IMR-90 (cell line): Measurements from ENCODE around the gene IDH3A. TPM values are rescaled to one million over a fixed set of nuclear protein-coding genes. Genes with fewer than 3 reads are reported as not detected.

Experiments used
- ATAC-seq: fragments of 200-7000 bp; cut with Tn5 transposase; 2 replicates; pipeline ENCODE4 v1.9.1; 2020; ENCODE audit warnings: low read depth, mild to moderate bottlenecking, moderate library complexity
- BruUV-seq: library from RNA; stranded (reverse); fragments of 400-500 nt; replicated peaks from 2 replicates; lab custom pipeline; 2021; lab: Mats Ljungman, UMichigan
- CTCF ChIA-PET: fragments of 300-600 bp; formaldehyde crosslinking; extraction: SDS; loops from one replicate; lab custom pipeline; 2021; ENCODE audit warnings: antibody characterized with exemption; lab: Yijun Ruan, JAX
- POLR2A ChIA-PET: fragments of 300-600 bp; sonication (Branson Sonifier 250); formaldehyde crosslinking; loops from one replicate; lab custom pipeline; 2022; ENCODE audit warnings: antibody characterized with exemption; ENCODE audit not compliant: unreplicated experiment; lab: Charles Lee
- DNase-seq: peaks from one replicate; pipeline ENCODE4 v3.0.0; 2013
- H2AFZ ChIP-seq: replicated peaks from 2 replicates; pipeline ENCODE3; 2013; ENCODE audit warnings: low read length, mild to moderate bottlenecking; ENCODE audit not compliant: poor library complexity
- H2AK5ac ChIP-seq: 2 replicates; pipeline ENCODE4 v1.6.1; 2013; ENCODE audit warnings: low read depth, low read length, inconsistent platforms
- H2AK9ac ChIP-seq: replicated peaks from 2 replicates; pipeline ENCODE3; 2013; ENCODE audit warnings: mild to moderate bottlenecking, low read depth, low read length, moderate library complexity; ENCODE audit not compliant: poor library complexity
- H2BK120ac ChIP-seq: 2 replicates; pipeline ENCODE4 v1.6.1; 2013; ENCODE audit warnings: low read depth, low read length, inconsistent platforms
- H2BK15ac ChIP-seq: 3 replicates; pipeline ENCODE4 v1.6.1; 2013; ENCODE audit warnings: low read depth, low read length, inconsistent platforms
- H2BK20ac ChIP-seq: 2 replicates; pipeline ENCODE4 v1.6.1; 2013; ENCODE audit warnings: low read depth, mild to moderate bottlenecking, inconsistent platforms, low read length, moderate library complexity
- H2BK5ac ChIP-seq: 2 replicates; pipeline ENCODE4 v1.6.1; 2013; ENCODE audit warnings: mild to moderate bottlenecking, low read depth, low read length, inconsistent platforms; ENCODE audit not compliant: poor library complexity, severe bottlenecking
- H3K14ac ChIP-seq: replicated peaks from 2 replicates; pipeline ENCODE4 v1.6.1; 2013; ENCODE audit warnings: low read depth, low read length, inconsistent platforms
- H3K18ac ChIP-seq: 2 replicates; pipeline ENCODE4 v1.6.1; 2013; ENCODE audit warnings: low read depth, low read length, control low read depth
- H3K23ac ChIP-seq: 2 replicates; pipeline ENCODE4 v1.6.1; 2013; ENCODE audit warnings: low read depth, low read length, inconsistent platforms
- H3K27ac ChIP-seq: 2 replicates; pipeline ENCODE4 v1.5.1; 2013; ENCODE audit warnings: mild to moderate bottlenecking, control low read depth, low read length; ENCODE audit not compliant: insufficient read depth
- H3K27me3 ChIP-seq: 2 replicates; pipeline ENCODE4 v1.6.1; 2013; ENCODE audit warnings: low read length; ENCODE audit not compliant: control insufficient read depth, insufficient read depth
- H3K36me3 ChIP-seq: 2 replicates; pipeline ENCODE4 v1.6.1; 2013; ENCODE audit warnings: low read length, mixed read lengths; ENCODE audit not compliant: control insufficient read depth, insufficient read depth
- H3K4ac ChIP-seq: 2 replicates; pipeline ENCODE4 v1.6.1; 2013; ENCODE audit warnings: low read depth, low read length, inconsistent platforms
- H3K4me1 ChIP-seq: 2 replicates; pipeline ENCODE4 v1.6.1; 2013; ENCODE audit warnings: low read length, mixed read lengths; ENCODE audit not compliant: control insufficient read depth, insufficient read depth
- H3K4me2 ChIP-seq: 2 replicates; pipeline ENCODE4 v1.6.1; 2013; ENCODE audit warnings: low read depth, mild to moderate bottlenecking, control low read depth, low read length, moderate library complexity
- H3K4me3 ChIP-seq: 2 replicates; pipeline ENCODE4 v1.5.1; 2013; ENCODE audit warnings: low read depth, mild to moderate bottlenecking, control low read depth, low read length, moderate library complexity; ENCODE audit not compliant: insufficient read depth
- H3K56ac ChIP-seq: 2 replicates; pipeline ENCODE4 v1.6.1; 2013; ENCODE audit warnings: low read length, inconsistent platforms; ENCODE audit not compliant: insufficient read depth; ENCODE audit errors: extremely low read depth
- H3K79me1 ChIP-seq, 2 experiments: 2 replicates each; pipeline ENCODE4 v1.6.1; 2013; ENCODE audit warnings: low read length in 2 of 2, inconsistent platforms in 1 of 2, low read depth in 1 of 2
- H3K9ac ChIP-seq: 2 replicates; pipeline ENCODE4 v1.6.1; 2013; ENCODE audit warnings: low read depth, low read length, control low read depth
- H3K9me1 ChIP-seq: 2 replicates; pipeline ENCODE4 v1.6.1; 2013; ENCODE audit warnings: low read length, inconsistent platforms; ENCODE audit not compliant: insufficient read depth
- H3K9me3 ChIP-seq: 2 replicates; pipeline ENCODE4 v1.6.1; 2013; ENCODE audit warnings: low read length; ENCODE audit not compliant: control insufficient read depth, insufficient read depth
- H4K20me1 ChIP-seq: 2 replicates; pipeline ENCODE4 v1.6.1; 2013; ENCODE audit warnings: low read length, inconsistent platforms; ENCODE audit not compliant: insufficient read depth
- H4K5ac ChIP-seq: 2 replicates; pipeline ENCODE4 v1.6.1; 2013; ENCODE audit warnings: mild to moderate bottlenecking, low read depth, low read length, control low read depth
- H4K8ac ChIP-seq, 2 experiments: 2 replicates each; pipeline ENCODE4 v1.6.1; 2013; ENCODE audit warnings: low read depth in 2 of 2, low read length in 2 of 2, control low read depth in 1 of 2, inconsistent platforms in 1 of 2
- H4K91ac ChIP-seq: 2 replicates; pipeline ENCODE4 v1.6.1; 2013; ENCODE audit warnings: low read depth, low read length, inconsistent platforms; ENCODE audit not compliant: insufficient read depth
- MAZ ChIP-seq: IDR thresholded peaks from 2 replicates; pipeline ENCODE4 v1.6.1; 2012; ENCODE audit warnings: low read depth, mild to moderate bottlenecking, low read length, improper control_type of control experiment, moderate library complexity, borderline replicate concordance
- MXI1 ChIP-seq: IDR thresholded peaks from 2 replicates; pipeline ENCODE4 v1.6.1; 2012; ENCODE audit warnings: low read depth, mild to moderate bottlenecking, low read length, moderate library complexity, borderline replicate concordance
- WGBS, 2 experiments: methylation state at CpG; one replicate each; pipeline versions ENCODE4 v1.1.5 to v1.1.7; 2013; ENCODE audit warnings: missing lambda C conversion rate in 2 of 2; ENCODE audit not compliant: insufficient read length in 1 of 2; ENCODE audit errors: extremely low coverage in 2 of 2; 5-methylcytosine and 5-hydroxymethylcytosine counted together
- dilution Hi-C: fragments of 300-500 bp; cut with HindIII; formaldehyde crosslinking; loops from one replicate; pipeline ENCODE4 v1.14.3; 2018; ENCODE audit warnings: low sequenced_read_pairs; ENCODE audit not compliant: unreplicated experiment
- in situ Hi-C: fragments of 300-500 bp; cut with MboI; formaldehyde crosslinking; loops from 3 replicates; pipeline ENCODE4 v1.14.3; 2019; ENCODE audit warnings: low sequenced_read_pairs, inconsistent platforms, mixed read lengths
- intact Hi-C: fragments of 100-400 bp; cut with micrococcal nuclease; formaldehyde crosslinking; loops from 2 replicates; pipeline ENCODE4 v1.10.0; 2022
- polyA plus RNA-seq, 3 experiments: library from polyadenylated mRNA; depleted of rRNA; stranded (reverse); fragments of >200 nt; gene quantifications; 2 replicates each; pipeline ENCODE4 v1.2.3, GENCODE V29; 2012; ENCODE audit warnings: low replicate concordance in 1 of 3
- total RNA-seq: library from RNA; depleted of rRNA; stranded (reverse); fragments of >200 nt; gene quantifications from 2 replicates; pipeline ENCODE4 v1.2.3, GENCODE V29; 2012

Gene IDH3A
- total and polyA plus RNA-seq, 2 of the 4 experiments (the other 2 are of a cell fraction) = 34.5 to 47.7 TPM

DNA sequence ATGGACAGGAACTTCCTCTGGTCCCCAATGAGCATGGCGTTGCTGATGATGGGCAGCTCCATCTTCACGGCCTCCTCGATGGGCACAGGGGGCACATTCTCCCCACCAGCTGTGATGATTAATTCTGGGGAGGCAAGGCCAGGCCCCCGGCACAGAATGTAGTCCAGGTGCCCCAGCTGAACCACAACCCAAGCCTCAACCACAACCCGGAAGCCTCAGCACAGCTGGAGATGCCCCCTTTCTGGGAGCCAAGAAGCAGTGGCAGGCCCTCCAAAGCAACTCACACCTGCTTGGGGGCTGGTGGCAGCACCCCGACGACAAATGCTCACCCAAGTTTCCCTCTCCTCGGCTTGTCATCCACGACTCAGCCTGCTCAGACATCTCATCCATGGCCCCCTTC lies 25.2 kb downstream of the IDH3A start:
- Histone ChIP-seq H3K14ac (no peak overlapping the region), H3K36me3 (peaks cover 16% of the 10 kb centered on the region), H2BK20ac (no peak overlapping the region), H2AFZ (no peak overlapping the region), H4K91ac (no peak overlapping the region), H3K4me3 (no peak overlapping the region), H2AK5ac (no peak overlapping the region), H3K27me3 (peaks cover 6% of the 10 kb centered on the region), H3K4me1 (no peaks in the 10 kb centered on the region), H2BK5ac (no peak overlapping the region), H4K8ac (no peak overlapping the region), H3K79me1 (no peaks in the 10 kb centered on the region), H2BK15ac (no peak overlapping the region), H3K9ac (no peak overlapping the region), H2AK9ac (no peak overlapping the region), H4K20me1 (no peaks in the 10 kb centered on the region), H3K4ac (no peak overlapping the region), H3K9me3 (no peaks in the 10 kb centered on the region; the same call in 1 of the 2 replicates), H3K4me2 (no peak overlapping the region), H3K27ac (no peak overlapping the region), H3K18ac (no peak overlapping the region), H3K23ac (no peak overlapping the region), H2BK120ac (no peak overlapping the region), H3K56ac (no peak overlapping the region), H3K9me1 (no peaks in the 10 kb centered on the region; the same call in 1 of the 2 replicates), H4K5ac (no peak overlapping the region)
- no TSS peak for BruUV-seq
- 86% methylated on average over 8 of the region's 9 CpGs; no CpG with 5 or more reads in 1 of the 2 experiments for WGBS, 2 experiments
- in situ Hi-C loops (no loop called here), dilution Hi-C loops (no loop called here), intact Hi-C loops (no loop called here)
- TF ChIP-seq MAZ (no peak), MXI1 (no peak)
- CTCF ChIA-PET = no interaction called here
- no peak for ATAC-seq
- no peak for DNase-seq
- POLR2A ChIA-PET = no interaction called here
